NCI-H1436 treated with DMSO at 0.1 percent for 48 hours (cell line): ENCODE data around the gene NDN.
"Not testable (repeated sequence)": the region's sequence is repeated elsewhere in the genome, so short reads cannot be mapped to it uniquely, and the experiment has no call there.

Experiments used
- DNase-seq: peaks from one replicate; lab custom pipeline; 2025; lab: John Stamatoyannopoulos, UW

The NDN gene

GRCh38 chr15:23687143-23687470, at the start of gene NDN:
TSS of gene NDN (minus strand) at chr15:23687305. CDS start at chr15:23687217, 88 bp downstream.
- no peak for DNase-seq

- DNase-seq, result peak; percentile 60
Observed at GRCh38 chr15:23736033-23736673, 49.0 kb upstream of the NDN start.

- DNase-seq, result peak; percentile 89
Observed at GRCh38 chr15:23734862-23735261, 47.8 kb upstream of the NDN start.

GRCh38 chr15:23713874-23714656, 27.0 kb upstream of the NDN start:
- DNase-seq, result not testable (repeated sequence)

- DNase-seq, result no peak
Observed at GRCh38 chr15:23708332-23708731, 21.2 kb upstream of the NDN start.

- no peak for DNase-seq
Observed at GRCh38 chr15:23695282-23695681, 8.2 kb upstream of the NDN start.

GRCh38 chr15:23694592-23694991, 7.5 kb upstream of the NDN start:
- DNase-seq, result no peak

GRCh38 chr15:23690450-23690852, 3.3 kb upstream of the NDN start:
- peak; percentile 72 for DNase-seq

- no peak for DNase-seq
Observed at GRCh38 chr15:23690015-23690414, 2.9 kb upstream of the NDN start.

- DNase-seq, result no peak
Observed at GRCh38 chr15:23686466-23687142, 501 bp downstream of the NDN start.

- DNase-seq, result no peak
Observed at GRCh38 chr15:23671481-23671880, 15.6 kb downstream of the NDN start.

GRCh38 chr15:23670970-23671369, 16.1 kb downstream of the NDN start:
- no peak for DNase-seq

GRCh38 chr15:23663232-23663631, 23.9 kb downstream of the NDN start:
- no peak for DNase-seq

GRCh38 chr15:23648920-23649515, 38.1 kb downstream of the NDN start:
- no peak for DNase-seq

GRCh38 chr15:23647421-23648370, 39.4 kb downstream of the NDN start, which contains the start of gene MAGEL2:
TSS of gene MAGEL2 (minus strand) at chr15:23647867. CDS start at chr15:23647742, 125 bp downstream.
- peak; percentile 44 for DNase-seq

GRCh38 chr15:23647001-23647295, 40.2 kb downstream of the NDN start:
- no peak for DNase-seq

GRCh38 chr15:23646165-23647000, 40.7 kb downstream of the NDN start:
- no peak for DNase-seq

- no peak for DNase-seq
Observed at GRCh38 chr15:23645371-23646164, 41.5 kb downstream of the NDN start.

- DNase-seq, result no peak
Observed at GRCh38 chr15:23644829-23645228, 42.3 kb downstream of the NDN start.
